ENCODE results near the gene DUOX1. TPM values are rescaled to one million over a fixed set of nuclear protein-coding genes. Genes with fewer than 3 reads are reported as not detected.

DUOX1 gene
- total RNA-seq, 1 donor from 2014 or later: 0.07 TPM

DNA sequence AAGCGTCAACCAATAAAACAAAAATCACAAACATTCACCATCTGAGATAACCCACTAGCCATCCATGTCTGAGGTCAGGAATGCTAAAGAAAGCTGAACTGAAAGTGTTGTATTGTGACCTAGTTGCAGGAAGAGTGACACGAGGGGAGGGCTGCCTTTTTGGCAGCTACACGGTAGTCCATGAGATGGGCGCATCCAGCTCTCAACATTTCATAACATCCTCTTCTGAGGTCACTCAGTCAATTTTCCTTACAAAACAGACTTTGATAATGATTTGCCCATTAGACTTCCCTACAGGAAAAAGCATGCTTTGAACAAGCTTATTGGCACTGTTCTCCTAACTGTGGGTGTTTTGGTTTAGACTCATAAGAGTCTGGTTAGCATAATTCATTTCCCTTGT, 73.4 kb downstream of the DUOX1 start:
- no peak for TF ChIP-seq EZH2 (IDR thresholded peaks at IDR 0.05; ENCODE audit: insufficient read depth, low read length)
- TF ChIP-seq, protein P1, sequence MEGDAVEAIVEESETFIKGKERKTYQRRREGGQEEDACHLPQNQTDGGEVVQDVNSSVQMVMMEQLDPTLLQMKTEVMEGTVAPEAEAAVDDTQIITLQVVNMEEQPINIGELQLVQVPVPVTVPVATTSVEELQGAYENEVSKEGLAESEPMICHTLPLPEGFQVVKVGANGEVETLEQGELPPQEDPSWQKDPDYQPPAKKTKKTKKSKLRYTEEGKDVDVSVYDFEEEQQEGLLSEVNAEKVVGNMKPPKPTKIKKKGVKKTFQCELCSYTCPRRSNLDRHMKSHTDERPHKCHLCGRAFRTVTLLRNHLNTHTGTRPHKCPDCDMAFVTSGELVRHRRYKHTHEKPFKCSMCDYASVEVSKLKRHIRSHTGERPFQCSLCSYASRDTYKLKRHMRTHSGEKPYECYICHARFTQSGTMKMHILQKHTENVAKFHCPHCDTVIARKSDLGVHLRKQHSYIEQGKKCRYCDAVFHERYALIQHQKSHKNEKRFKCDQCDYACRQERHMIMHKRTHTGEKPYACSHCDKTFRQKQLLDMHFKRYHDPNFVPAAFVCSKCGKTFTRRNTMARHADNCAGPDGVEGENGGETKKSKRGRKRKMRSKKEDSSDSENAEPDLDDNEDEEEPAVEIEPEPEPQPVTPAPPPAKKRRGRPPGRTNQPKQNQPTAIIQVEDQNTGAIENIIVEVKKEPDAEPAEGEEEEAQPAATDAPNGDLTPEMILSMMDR (IDR thresholded peaks at IDR 0.05; ENCODE audit: insufficient read depth, low read depth, low read length): no peak
- Histone ChIP-seq H3K9ac (ENCODE audit: low read length) (no peak overlapping the region), H3K4me2 (ENCODE audit: low read length) (no peak overlapping the region), H2AFZ (ENCODE audit: low read depth, low read length) (no peak overlapping the region), H3K79me2 (ENCODE audit: insufficient read depth, low read length) (no peaks in the 10 kb centered on the region), H3K27me3 (ENCODE audit: insufficient read depth, low read length) (peaks cover 6% of the 10 kb centered on the region), H3K4me1 (ENCODE audit: insufficient read depth, low read length) (peaks cover 8% of the 10 kb centered on the region), H3K36me3 (ENCODE audit: insufficient read depth, low read length) (no peaks in the 10 kb centered on the region), H4K20me1 (ENCODE audit: insufficient read depth, low read length) (no peaks in the 10 kb centered on the region), H3K9me3 (ENCODE audit: insufficient read depth, low read depth, low read length) (no peaks in the 10 kb centered on the region), H3K27ac (ENCODE audit: low read depth, low read length) (no peak overlapping the region), H3K4me3 (ENCODE audit: insufficient read depth, low read depth, low read length) (no peak overlapping the region)
- Mint-ChIP-seq H3K27ac (ENCODE audit: unreplicated experiment) (no peak overlapping the region), H3K4me1 (ENCODE audit: low read depth, unreplicated experiment) (peaks cover 5% of the 10 kb centered on the region), H3K9me3 (ENCODE audit: unreplicated experiment) (no peaks in the 10 kb centered on the region), H3K27me3 (ENCODE audit: low read depth, unreplicated experiment) (peaks cover 8% of the 10 kb centered on the region), H3K36me3 (ENCODE audit: low read depth, unreplicated experiment) (no peaks in the 10 kb centered on the region), H3K4me3 (ENCODE audit: unreplicated experiment) (no peak overlapping the region)
- DNase-seq (ENCODE audit: low read depth) (no peak), FAIRE-seq (no peak)

DNA sequence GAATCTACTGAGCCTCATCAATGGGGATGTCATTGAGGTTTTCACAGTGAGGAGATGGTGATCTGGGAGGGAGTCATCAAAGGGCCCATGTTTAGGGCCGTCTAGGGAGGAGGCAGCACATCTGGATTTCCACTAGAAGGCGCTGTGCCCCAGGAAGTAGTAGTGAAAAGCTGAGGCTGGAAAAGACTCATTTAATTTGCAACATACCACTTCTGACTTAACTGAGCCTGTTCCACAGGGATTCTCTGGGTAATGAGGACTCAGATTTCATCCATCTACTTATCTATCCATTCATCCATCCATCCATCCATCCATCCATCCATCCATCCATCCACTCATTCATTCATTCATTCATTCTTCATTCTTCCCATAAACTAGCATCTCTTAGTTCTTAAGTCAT, 75.4 kb downstream of the DUOX1 start:
- H3K9me3 Mint-ChIP-seq (ENCODE audit: unreplicated experiment): no peaks in the 10 kb centered on the region
- no peak overlapping the region for H3K4me3 Mint-ChIP-seq (ENCODE audit: unreplicated experiment)
- Histone ChIP-seq H3K9ac (ENCODE audit: low read length) (no peak overlapping the region), H4K20me1 (ENCODE audit: insufficient read depth, low read length) (no peaks in the 10 kb centered on the region), H3K36me3 (ENCODE audit: insufficient read depth, low read length) (no peaks in the 10 kb centered on the region), H3K4me1 (ENCODE audit: insufficient read depth, low read length) (no peaks in the 10 kb centered on the region), H3K27ac (ENCODE audit: low read depth, low read length) (no peak overlapping the region), H2AFZ (ENCODE audit: low read depth, low read length) (no peak overlapping the region), H3K9me3 (ENCODE audit: insufficient read depth, low read depth, low read length) (no peaks in the 10 kb centered on the region), H3K4me2 (ENCODE audit: low read length) (no peak overlapping the region), H3K27me3 (ENCODE audit: insufficient read depth, low read length) (peaks cover 6% of the 10 kb centered on the region), H3K79me2 (ENCODE audit: insufficient read depth, low read length) (no peaks in the 10 kb centered on the region), H3K4me3 (ENCODE audit: insufficient read depth, low read depth, low read length) (no peak overlapping the region)
- no peak for FAIRE-seq
- no peaks in the 10 kb centered on the region for H3K36me3 Mint-ChIP-seq (ENCODE audit: low read depth, unreplicated experiment)
- DNase-seq (ENCODE audit: low read depth): peak; percentile 14
- no peak overlapping the region for H3K27ac Mint-ChIP-seq (ENCODE audit: unreplicated experiment)
- H3K4me1 Mint-ChIP-seq (ENCODE audit: low read depth, unreplicated experiment): no peaks in the 10 kb centered on the region
- H3K27me3 Mint-ChIP-seq (ENCODE audit: low read depth, unreplicated experiment): peaks cover 11% of the 10 kb centered on the region
- no peak for TF ChIP-seq EZH2 (IDR thresholded peaks at IDR 0.05; ENCODE audit: insufficient read depth, low read length)
- TF ChIP-seq, protein P1 (IDR thresholded peaks at IDR 0.05; ENCODE audit: insufficient read depth, low read depth, low read length): peak; percentile 82

DNA sequence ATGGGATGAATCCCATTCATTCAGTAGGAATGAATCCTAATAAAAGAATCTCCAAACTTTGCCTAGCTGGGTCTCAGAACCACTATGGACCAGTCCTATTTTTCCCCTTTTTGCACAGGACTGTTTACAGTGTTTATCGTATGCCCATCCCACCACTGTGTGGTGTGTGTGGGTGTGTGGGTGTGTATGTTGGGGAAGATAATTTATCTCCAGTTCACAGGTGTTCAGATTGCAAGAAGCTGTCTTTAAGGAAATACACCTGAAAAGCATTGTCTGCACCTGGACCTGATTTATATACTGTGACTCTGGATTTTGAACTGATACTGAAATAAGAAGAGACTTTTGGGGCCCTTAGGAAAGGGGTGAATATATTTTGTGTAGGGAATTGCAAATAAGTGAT, 82.7 kb downstream of the DUOX1 start:
- no peaks in the 10 kb centered on the region for H3K79me2 ChIP-seq (ENCODE audit: insufficient read depth, low read length)
- H3K4me1 ChIP-seq (ENCODE audit: insufficient read depth, low read length): no peaks in the 10 kb centered on the region
- no peak overlapping the region for H3K27ac ChIP-seq (ENCODE audit: low read depth, low read length)
- no peaks in the 10 kb centered on the region for H3K9me3 ChIP-seq (ENCODE audit: insufficient read depth, low read depth, low read length)
- Mint-ChIP-seq H3K27ac (ENCODE audit: unreplicated experiment) (no peak overlapping the region), H3K27me3 (ENCODE audit: low read depth, unreplicated experiment) (peaks cover 8% of the 10 kb centered on the region), H3K4me1 (ENCODE audit: low read depth, unreplicated experiment) (no peaks in the 10 kb centered on the region), H3K36me3 (ENCODE audit: low read depth, unreplicated experiment) (no peaks in the 10 kb centered on the region), H3K9me3 (ENCODE audit: unreplicated experiment) (no peaks in the 10 kb centered on the region), H3K4me3 (ENCODE audit: unreplicated experiment) (no peak overlapping the region)
- no peak overlapping the region for H3K4me2 ChIP-seq (ENCODE audit: low read length)
- no peaks in the 10 kb centered on the region for H4K20me1 ChIP-seq (ENCODE audit: insufficient read depth, low read length)
- no peak overlapping the region for H3K4me3 ChIP-seq (ENCODE audit: insufficient read depth, low read depth, low read length)
- H3K9ac ChIP-seq (ENCODE audit: low read length): no peak overlapping the region
- TF ChIP-seq, protein P1 (IDR thresholded peaks at IDR 0.05; ENCODE audit: insufficient read depth, low read depth, low read length): no peak
- no peak for TF ChIP-seq EZH2 (IDR thresholded peaks at IDR 0.05; ENCODE audit: insufficient read depth, low read length)
- no peaks in the 10 kb centered on the region for H3K36me3 ChIP-seq (ENCODE audit: insufficient read depth, low read length)
- peaks cover 3% of the 10 kb centered on the region for H3K27me3 ChIP-seq (ENCODE audit: insufficient read depth, low read length)
- DNase-seq (ENCODE audit: low read depth) (no peak), FAIRE-seq (no peak)
- no peak overlapping the region for H2AFZ ChIP-seq (ENCODE audit: low read depth, low read length)

Other genes with a start within 250 kb of the DUOX1 start
- gene TERB2, start 173.3 kb upstream of the DUOX1 start, total RNA-seq: not detected in 2 replicates
- gene SORD, start 106.8 kb upstream of the DUOX1 start, total RNA-seq: 25.1 and 26.2 TPM in 2 replicates
- gene DUOX2, start 15.8 kb upstream of the DUOX1 start, total RNA-seq: 0.14 and 0.70 TPM in 2 replicates
- gene DUOXA2, start 15.7 kb upstream of the DUOX1 start, total RNA-seq: not detected in 2 replicates
- gene DUOXA1, start 115 bp upstream of the DUOX1 start, total RNA-seq: 0.36 and 0.66 TPM in 2 replicates
- gene SHF, start 58.0 kb downstream of the DUOX1 start, total RNA-seq: 4.3 and 4.6 TPM in 2 replicates
- gene SLC28A2, start 122.2 kb downstream of the DUOX1 start, total RNA-seq: not detected in 2 replicates
- 5.1 and 5.4 TPM in 2 replicates for gene GATM, start 248.6 kb downstream of the DUOX1 start, total RNA-seq

Data from astrocyte (in vitro differentiated cells and primary cell).